Endothelial cell of umbilical vein (primary cell): ENCODE results near the gene SLC7A8. TPM values are rescaled to one million over a fixed set of nuclear protein-coding genes. Genes with fewer than 3 reads are reported as not detected.

Experiments used
- BruUV-seq: library from RNA; stranded (reverse); fragments of 400-500 nt; replicated peaks from 2 replicates; lab custom pipeline; 2021; lab: Mats Ljungman, UMichigan
- CTCF ChIA-PET: fragments of 300-600, 350-600 bp; sonication (Branson Sonifier 250); formaldehyde crosslinking; loops from one replicate; lab custom pipeline; 2021; ENCODE audit warnings: antibody characterized with exemption, inconsistent platforms; lab: Charles Lee
- POLR2A ChIA-PET: fragments of 300-600, 350-600 bp; sonication (Branson Sonifier 250); formaldehyde crosslinking; loops from one replicate; lab custom pipeline; 2021; ENCODE audit warnings: antibody characterized with exemption, inconsistent platforms; lab: Charles Lee
- DNase-seq: peaks from one replicate; pipeline ENCODE4 v3.0.0-alpha.2; 2011; ENCODE audit warnings: low read depth, low spot score
- FAIRE-seq: peaks from 2 replicates; lab custom pipeline; 2011; peaks lifted over from hg19 to GRCh38; lab: Jason Lieb, UNC
- H2AFZ ChIP-seq: 2 replicates; pipeline ENCODE4 v1.6.0; 2012; ENCODE audit warnings: low read depth, low read length, control low read depth, inconsistent platforms
- H3K27ac ChIP-seq: 2 replicates; pipeline ENCODE4 v1.5.1; 2011; ENCODE audit warnings: low read depth, mild to moderate bottlenecking, control low read depth, low read length, moderate library complexity; ENCODE audit not compliant: insufficient read depth
- H3K27me3 ChIP-seq, 2 experiments: 2 replicates each; pipeline versions ENCODE4 v1.6.0 to v1.6.1; 2011; ENCODE audit warnings: low read length in 2 of 2, mixed read lengths in 1 of 2; ENCODE audit not compliant: control insufficient read depth in 2 of 2, insufficient read depth in 2 of 2
- H3K36me3 ChIP-seq, 2 experiments: 2 replicates in 1 of 2; 3 replicates in 1 of 2; pipeline ENCODE4 v1.5.1; 2011; ENCODE audit warnings: low read length in 2 of 2, mild to moderate bottlenecking in 1 of 2, moderate library complexity in 1 of 2; ENCODE audit not compliant: control insufficient read depth in 2 of 2, insufficient read depth in 2 of 2; ENCODE audit errors: extremely low read depth in 1 of 2
- H3K4me1 ChIP-seq: 3 replicates; pipeline ENCODE4 v1.5.1; 2011; ENCODE audit warnings: mild to moderate bottlenecking, low read length; ENCODE audit not compliant: control insufficient read depth, insufficient read depth; ENCODE audit errors: extremely low read depth
- H3K4me2 ChIP-seq: 2 replicates; pipeline ENCODE4 v1.6.1; 2011; ENCODE audit warnings: low read length, control low read depth, mixed read lengths; ENCODE audit not compliant: insufficient read depth
- H3K4me3 ChIP-seq, 3 experiments: fragments of 200-600 bp in 1 of 3; sonication (generic), shearing (Covaris generic) in 1 of 3; replicated peaks in 1 of 3; 2 replicates each; pipeline ENCODE4 v1.5.1; 2011 to 2016; ENCODE audit warnings: control low read depth in 3 of 3, low read length in 3 of 3, mild to moderate bottlenecking in 2 of 3, inconsistent platforms in 1 of 3, low read depth in 1 of 3, moderate library complexity in 1 of 3; ENCODE audit not compliant: insufficient read depth in 1 of 3
- H3K79me2 ChIP-seq: 2 replicates; pipeline ENCODE4 v1.6.0; 2012; ENCODE audit warnings: low read length, inconsistent platforms; ENCODE audit not compliant: control insufficient read depth, insufficient read depth
- H3K9ac ChIP-seq: replicated peaks from 2 replicates; pipeline ENCODE3; 2011; ENCODE audit warnings: low read length, control low read depth; ENCODE audit not compliant: insufficient read depth; ENCODE audit errors: extremely low read depth
- H3K9me1 ChIP-seq: replicated peaks from 3 replicates; pipeline ENCODE4 v1.6.0; 2011; ENCODE audit warnings: mild to moderate bottlenecking, low read length; ENCODE audit not compliant: control insufficient read depth, insufficient read depth; ENCODE audit errors: extremely low read depth
- H3K9me3 ChIP-seq: replicated peaks from 2 replicates; pipeline ENCODE4 v1.5.1; 2012; ENCODE audit warnings: low read length, inconsistent platforms; ENCODE audit not compliant: control insufficient read depth, insufficient read depth
- H4K20me1 ChIP-seq: replicated peaks from 2 replicates; pipeline ENCODE3; 2011; ENCODE audit warnings: mild to moderate bottlenecking, low read length; ENCODE audit not compliant: control insufficient read depth, insufficient read depth; ENCODE audit errors: extremely low read depth
- CTCF ChIP-seq, 2 donors: IDR thresholded peaks; 1 replicate in 1 of 2; 2 replicates in 1 of 2; pipeline ENCODE4 v1.5.1; 2011; ENCODE audit warnings: low read length in 2 of 2, mild to moderate bottlenecking in 2 of 2, moderate library complexity in 2 of 2, control low read depth in 1 of 2, inconsistent platforms in 1 of 2, low read depth in 1 of 2; ENCODE audit not compliant: insufficient read depth in 1 of 2; ENCODE audit errors: extremely low read depth in 1 of 2
- EZH2 ChIP-seq: IDR thresholded peaks from 2 replicates; pipeline ENCODE4 v1.6.1; 2012; ENCODE audit warnings: borderline replicate concordance, low read depth, mild to moderate bottlenecking, moderate library complexity, low read length, inconsistent platforms; ENCODE audit not compliant: severe bottlenecking
- FOS ChIP-seq: IDR thresholded peaks from 2 replicates; pipeline ENCODE4 v1.6.1; 2011; ENCODE audit warnings: mild to moderate bottlenecking, low read length, moderate library complexity, borderline replicate concordance; ENCODE audit not compliant: insufficient read depth
- GATA2 ChIP-seq: IDR thresholded peaks from 2 replicates; pipeline ENCODE4 v1.7.0; 2011; ENCODE audit warnings: low read depth, mild to moderate bottlenecking, moderate library complexity, mixed read lengths, low read length; ENCODE audit not compliant: insufficient read length, insufficient read depth
- JUN ChIP-seq: IDR thresholded peaks from 2 replicates; pipeline ENCODE4 v1.6.1; 2011; ENCODE audit warnings: borderline replicate concordance, low read depth; ENCODE audit not compliant: insufficient read length, insufficient read depth
- MAX ChIP-seq: IDR thresholded peaks from 2 replicates; pipeline ENCODE4 v1.6.1; 2011; ENCODE audit not compliant: insufficient read depth, insufficient read length
- MYC ChIP-seq: IDR thresholded peaks from one replicate; pipeline ENCODE4 v1.6.1; 2011; ENCODE audit warnings: mild to moderate bottlenecking, low read depth, low read length
- POLR2A ChIP-seq: IDR thresholded peaks from 2 replicates; pipeline ENCODE4 v1.6.1; 2012; ENCODE audit warnings: low read depth, mild to moderate bottlenecking, control low read depth, low read length
- POLR2AphosphoS5 ChIP-seq: IDR thresholded peaks from 2 replicates; pipeline ENCODE4 v1.6.1; 2012; ENCODE audit warnings: low read depth, mild to moderate bottlenecking, control low read depth, low read length, moderate library complexity; ENCODE audit not compliant: insufficient read depth
- dilution Hi-C: fragments of 300-500 bp; cut with MboI; formaldehyde crosslinking; loops from one replicate; pipeline ENCODE4 v1.15.0; 2019; ENCODE audit warnings: low sequenced_read_pairs; ENCODE audit not compliant: extremely low pct_ligation_motif_present
- intact Hi-C: fragments of 100-400 bp; cut with micrococcal nuclease; formaldehyde crosslinking; loops from one replicate; pipeline ENCODE4 v1.10.0; 2022
- polyA plus RNA-seq, 4 experiments: library from polyadenylated mRNA; depleted of rRNA in 3 of 4; stranded (reverse) in 3 of 4; unstranded in 1 of 4; fragments of >200 nt; gene quantifications; 2 replicates each; pipeline versions ENCODE4 v1.2.1 to v1.2.3, GENCODE V29; 2011 to 2012; ENCODE audit warnings: missing spikeins in 1 of 4
- total RNA-seq: library from RNA; stranded (reverse); gene quantifications from 2 replicates; pipeline ENCODE4 v1.2.3, GENCODE V29; 2021

Gene SLC7A8
- total and polyA plus RNA-seq, 2 donors (not counting 3 experiments of a cell fraction or from before 2014, with no cell fraction given): 0.76 to 1.1 TPM

- Histone ChIP-seq H3K9me1 (no peaks in the 10 kb centered on the region), H3K9me3 (no peaks in the 10 kb centered on the region), H4K20me1 (no peaks in the 10 kb centered on the region), H3K4me2 (no peak overlapping the region), H3K27ac (no peak overlapping the region), H2AFZ (no peak overlapping the region), H3K79me2 (no peaks in the 10 kb centered on the region), H3K36me3 (no peaks in the 10 kb centered on the region), H3K9ac (no peak overlapping the region), H3K27me3 (peaks cover 6 to 18% of the 10 kb centered on the region in 2 experiments), H3K4me1 (peaks cover 6% of the 10 kb centered on the region), H3K4me3 (no peak overlapping the region)
- POLR2A ChIA-PET: no interaction called here
- FAIRE-seq: no peak
- no TSS peak for BruUV-seq
- TF ChIP-seq JUN (no peak), POLR2AphosphoS5 (no peak), FOS (no peak), MAX (no peak), GATA2 (no peak), MYC (no peak), POLR2A (no peak), CTCF (IDR thresholded peaks at IDR 0.05; ENCODE audit: extremely low read depth in 1 of 2, insufficient read depth in 1 of 2, low read depth in 1 of 2, low read length in 2 of 2) (no peak), EZH2 (no peak)
- DNase-seq: no peak
- CTCF ChIA-PET: interaction anchor here (1.6 to 25.6 kb wide), 2 partner anchors 13 to 47 kb away, joined by 4 to 1289 read pairs; partner anchors contain the start of gene CEBPE
- dilution Hi-C loops: no loop called here
- intact Hi-C loops: no loop called here
Measured at GRCh38 chr14:23172096-23172495, 11.4 kb downstream of the SLC7A8 start.
